ENCODE data around the gene TENM3. TPM values are rescaled to one million over a fixed set of nuclear protein-coding genes. Genes with fewer than 3 reads are reported as not detected.

TENM3 gene
- total RNA-seq, 4 donors from 2014 or later: 3.4 to 9.8 (median 6.9) TPM

- intact Hi-C loops (cut with DNase I; ENCODE audit: low total_unique reads): no loop called here
- Histone ChIP-seq H3K27me3 (peaks cover 4% of the 10 kb centered on the region), H3K27ac (no peak overlapping the region), H3K4me3 (no peak overlapping the region), H3K4me1 (no peaks in the 10 kb centered on the region), H3K9me3 (no peaks in the 10 kb centered on the region), H3K36me3 (no peaks in the 10 kb centered on the region)
- in situ Hi-C loops (cut with MboI; ENCODE audit: low pct_ligation_motif_present in 1 of 4, low pct_unique_long_range_greater_than_20kb in 1 of 4, low sequenced_read_pairs in 3 of 4): no loop called here
- TF ChIP-seq POLR2A (IDR thresholded peaks at IDR 0.05) (no peak), CTCF (IDR thresholded peaks at IDR 0.05) (no peak), POLR2AphosphoS5 (IDR thresholded peaks at IDR 0.05) (no peak), EP300 (IDR thresholded peaks at IDR 0.05; ENCODE audit: low read depth) (no peak)
- WGBS, 2 donors (ENCODE audit: low coverage in 1 of 2): 71 to 79% methylated on average over 5 to 6 of the region's 6 CpGs
- DNase-seq: no peak
Observed at GRCh38 chr4:182698212-182698611, 455.0 kb downstream of the TENM3 start.

DNA sequence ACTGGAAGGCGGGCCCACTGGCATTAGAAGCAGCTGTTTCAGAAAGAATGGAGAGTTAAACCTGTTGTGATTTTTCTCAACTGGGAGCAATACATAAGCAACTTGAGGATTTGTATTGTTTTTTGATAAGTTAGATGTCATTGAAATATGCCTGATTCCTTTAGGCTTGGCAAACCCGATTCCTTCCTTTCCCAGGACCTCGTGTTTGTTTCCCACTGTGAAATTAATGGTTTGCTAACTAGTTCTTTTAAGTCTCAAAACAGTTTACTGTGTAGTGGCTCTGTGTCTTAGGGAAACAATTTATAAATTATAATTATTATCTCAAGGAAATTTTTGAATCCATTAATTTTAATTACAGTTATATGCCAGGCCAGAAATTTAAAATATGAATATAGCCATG is 456.0 kb downstream of the TENM3 start:
- 69 to 88% methylated on average over 3 of the region's 3 CpGs for WGBS, 2 donors (ENCODE audit: low coverage in 1 of 2)
- no peak overlapping the region for H3K4me3 ChIP-seq
- intact Hi-C loops (cut with DNase I; ENCODE audit: low total_unique reads): no loop called here
- in situ Hi-C loops (cut with MboI; ENCODE audit: low pct_ligation_motif_present in 1 of 4, low pct_unique_long_range_greater_than_20kb in 1 of 4, low sequenced_read_pairs in 3 of 4): no loop called here
- no peaks in the 10 kb centered on the region for H3K9me3 ChIP-seq
- H3K4me1 ChIP-seq: no peaks in the 10 kb centered on the region
- peaks cover 6% of the 10 kb centered on the region for H3K27me3 ChIP-seq
- H3K27ac ChIP-seq: no peak overlapping the region
- TF ChIP-seq POLR2AphosphoS5 (IDR thresholded peaks at IDR 0.05) (no peak), CTCF (IDR thresholded peaks at IDR 0.05) (no peak), EP300 (IDR thresholded peaks at IDR 0.05; ENCODE audit: low read depth) (no peak), POLR2A (IDR thresholded peaks at IDR 0.05) (no peak)
- no peaks in the 10 kb centered on the region for H3K36me3 ChIP-seq
- DNase-seq: no peak

- intact Hi-C loops (cut with DNase I; ENCODE audit: low total_unique reads): no loop called here
- no peak overlapping the region for H3K27ac ChIP-seq
- H3K4me1 ChIP-seq: peaks cover 0 to 5% (median 0%) of the 10 kb centered on the region in 4 donors
- H3K27me3 ChIP-seq: peaks cover 9% of the 10 kb centered on the region
- no peak overlapping the region for H3K4me3 ChIP-seq
- no peaks in the 10 kb centered on the region for H3K36me3 ChIP-seq
- no peak for TF ChIP-seq CTCF (IDR thresholded peaks at IDR 0.05)
- no peak for TF ChIP-seq POLR2AphosphoS5 (IDR thresholded peaks at IDR 0.05)
- no peak for TF ChIP-seq EP300 (IDR thresholded peaks at IDR 0.05; ENCODE audit: low read depth)
- no peak for TF ChIP-seq POLR2A (IDR thresholded peaks at IDR 0.05)
- in situ Hi-C loops (cut with MboI; ENCODE audit: low pct_ligation_motif_present in 1 of 4, low pct_unique_long_range_greater_than_20kb in 1 of 4, low sequenced_read_pairs in 3 of 4): no loop called here
- WGBS, 2 donors (ENCODE audit: low coverage in 1 of 2): 63 to 67% methylated on average over 3 of the region's 3 CpGs
- no peak for DNase-seq
- H3K9me3 ChIP-seq: no peaks in the 10 kb centered on the region
Observed at GRCh38 chr4:182699795-182700194, 456.6 kb downstream of the TENM3 start.

DNA sequence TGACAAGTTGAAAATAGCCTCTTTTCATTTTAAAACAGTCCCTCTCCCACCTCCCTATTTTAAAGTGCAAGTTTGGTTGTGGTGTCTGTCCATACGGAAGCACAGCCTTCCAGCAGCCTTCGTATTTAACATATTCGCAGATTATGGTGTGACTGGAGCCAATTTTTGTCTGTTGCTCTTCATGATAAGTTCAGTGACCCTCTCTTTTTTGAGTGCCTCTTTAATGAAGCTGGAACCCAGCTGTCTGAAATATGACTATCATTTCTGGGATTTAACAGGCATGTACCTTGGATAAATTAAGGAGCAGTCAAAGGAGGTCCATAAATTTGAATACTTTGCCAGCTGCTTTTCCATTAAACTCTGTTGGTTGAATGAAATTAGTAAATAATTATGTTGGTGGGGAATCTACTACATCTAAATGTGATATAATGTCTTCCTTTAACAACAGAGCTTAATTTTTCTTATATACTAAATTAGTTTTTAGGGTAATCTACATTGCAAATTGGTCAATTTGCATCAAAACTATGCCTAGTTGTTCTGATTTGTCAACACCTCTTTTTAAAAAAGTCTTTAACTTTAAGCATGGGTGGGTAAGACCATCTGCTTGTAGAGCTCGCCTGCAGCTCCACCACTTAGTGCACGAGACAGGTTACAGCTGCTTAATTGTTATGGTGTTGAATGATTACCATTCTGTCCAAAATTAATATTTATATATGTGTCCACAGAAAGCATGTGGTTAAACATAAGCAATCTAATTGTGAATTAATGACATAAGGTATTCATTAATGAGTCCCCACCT is 457.4 kb downstream of the TENM3 start:
- Histone ChIP-seq H3K36me3 (no peaks in the 10 kb centered on the region), H3K27ac (no peak overlapping the region), H3K4me3 (no peak overlapping the region), H3K27me3 (peaks cover 5% of the 10 kb centered on the region), H3K4me1 (peaks cover 0 to 9% (median 2%) of the 10 kb centered on the region in 4 donors), H3K9me3 (no peaks in the 10 kb centered on the region)
- intact Hi-C loops (cut with DNase I; ENCODE audit: low total_unique reads): no loop called here
- WGBS, 2 donors (ENCODE audit: low coverage in 1 of 2): 74 to 78% methylated on average over 5 of the region's 5 CpGs
- TF ChIP-seq POLR2A (IDR thresholded peaks at IDR 0.05): no peak
- no peak for TF ChIP-seq EP300 (IDR thresholded peaks at IDR 0.05; ENCODE audit: low read depth)
- no peak for TF ChIP-seq POLR2AphosphoS5 (IDR thresholded peaks at IDR 0.05)
- TF ChIP-seq CTCF (IDR thresholded peaks at IDR 0.05): no peak
- DNase-seq: no peak
- in situ Hi-C loops (cut with MboI; ENCODE audit: low pct_ligation_motif_present in 1 of 4, low pct_unique_long_range_greater_than_20kb in 1 of 4, low sequenced_read_pairs in 3 of 4): no loop called here
